ENCODE measurements around the gene LNX1. TPM values are rescaled to one million over a fixed set of nuclear protein-coding genes. Genes with fewer than 3 reads are reported as not detected.

Gene LNX1
- total and polyA plus RNA-seq, 2 experiments from 2014 or later, result 6.7 to 9.4 TPM

DNA sequence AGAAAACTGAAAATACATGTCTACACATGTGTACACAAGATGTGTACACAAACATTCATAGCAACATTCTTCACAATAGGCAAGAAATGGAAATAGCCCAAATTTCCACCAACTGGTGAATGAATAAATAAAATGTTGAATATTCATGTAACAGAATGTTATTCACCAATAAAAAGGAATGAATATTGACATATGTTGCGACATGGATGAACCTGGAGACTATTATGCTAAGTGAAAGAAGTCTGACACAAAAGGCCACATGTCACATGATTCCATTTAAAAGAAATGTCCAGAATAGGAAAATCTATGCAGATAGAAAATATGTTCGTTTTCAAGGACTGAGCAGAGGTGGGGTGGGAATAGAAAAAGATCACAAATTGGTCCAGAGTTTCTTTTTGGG is 34.6 kb upstream of the LNX1 start:
- Histone ChIP-seq H3K9me2 (ENCODE audit: insufficient read depth) (no peaks in the 10 kb centered on the region), H3K79me2 (ENCODE audit: insufficient read depth) (no peaks in the 10 kb centered on the region), H3K27ac (no peak overlapping the region), H3K9me3 (ENCODE audit: low read depth) (no peaks in the 10 kb centered on the region), H3K27me3 (replicated peaks; ENCODE audit: insufficient read depth) (no peaks in the 10 kb centered on the region), H3K36me3 (ENCODE audit: low read depth) (no peaks in the 10 kb centered on the region), H3K4me3 (no peak overlapping the region), H3K4me1 (ENCODE audit: insufficient read depth) (peaks cover 7% of the 10 kb centered on the region), H2AFZ (no peak overlapping the region), H3F3A (ENCODE audit: insufficient read depth) (peaks cover 11% of the 10 kb centered on the region), H3K9ac (no peak overlapping the region), H4K20me1 (ENCODE audit: insufficient read depth) (no peaks in the 10 kb centered on the region), H3K4me2 (ENCODE audit: unreplicated experiment) (no peak overlapping the region)
- in situ Hi-C loops (cut with MboI), result no loop called here
- 50 to 57% methylated on average over 2 of the region's 2 CpGs for WGBS, 2 experiments (ENCODE audit: low coverage in 1 of 2, low lambda C conversion rate in 2 of 2, missing lambda C conversion rate in 2 of 2)
- no peak for TF ChIP-seq EZH2phosphoT487 (IDR thresholded peaks at IDR 0.05; ENCODE audit: insufficient read depth, low read depth)
- no peak for DNase-seq

DNA sequence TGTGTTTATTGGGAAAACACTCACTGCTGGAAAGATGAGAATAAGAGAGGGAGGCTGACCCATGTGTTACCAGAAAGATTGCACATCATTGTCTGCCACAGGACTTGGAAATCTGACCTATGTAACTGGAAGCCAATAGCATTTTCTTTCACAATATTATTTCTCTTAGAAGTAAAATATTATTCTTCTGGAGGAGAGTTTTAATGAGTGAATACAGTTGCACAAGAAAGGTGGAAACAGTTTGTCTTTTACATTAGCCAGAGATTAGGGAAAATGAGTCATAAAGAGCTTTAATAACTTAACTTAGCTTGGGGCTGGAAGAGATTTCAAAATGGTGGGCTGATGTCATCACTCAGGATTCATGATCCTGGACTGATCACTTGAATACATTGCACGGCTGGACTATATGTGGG is 31.5 kb upstream of the LNX1 start:
- Histone ChIP-seq H3K4me2 (ENCODE audit: unreplicated experiment) (peak overlapping the region; percentile 15), H3K36me3 (ENCODE audit: low read depth) (no peaks in the 10 kb centered on the region), H4K20me1 (ENCODE audit: insufficient read depth) (no peaks in the 10 kb centered on the region), H3K4me1 (ENCODE audit: insufficient read depth) (peaks cover 7% of the 10 kb centered on the region), H3K9ac (no peak overlapping the region), H3K27ac (peak overlapping the region; percentile 23; the same call in 1 of the 2 replicates), H3K27me3 (replicated peaks; ENCODE audit: insufficient read depth) (no peaks in the 10 kb centered on the region), H3F3A (ENCODE audit: insufficient read depth) (peaks cover 11% of the 10 kb centered on the region), H3K9me3 (ENCODE audit: low read depth) (no peaks in the 10 kb centered on the region), H3K4me3 (no peak overlapping the region), H3K9me2 (ENCODE audit: insufficient read depth) (no peaks in the 10 kb centered on the region), H3K79me2 (ENCODE audit: insufficient read depth) (no peaks in the 10 kb centered on the region), H2AFZ (peak overlapping the region; percentile 18; the same call in 1 of the 2 replicates)
- in situ Hi-C loops (cut with MboI), result loop anchor here (25.0 kb wide), 1 partner anchor 90 kb away; no protein-coding TSS in a partner anchor
- 4% methylated on average over 1 of the region's 1 CpG for WGBS, 2 experiments (ENCODE audit: low coverage in 1 of 2, low lambda C conversion rate in 2 of 2, missing lambda C conversion rate in 2 of 2)
- TF ChIP-seq EZH2phosphoT487 (IDR thresholded peaks at IDR 0.05; ENCODE audit: insufficient read depth, low read depth), result 0 out of 2 replicates have a peak, but pooled peaks have one; percentile 29
- TF ChIP-seq EZH2 (IDR thresholded peaks at IDR 0.05; ENCODE audit: insufficient read depth, poor library complexity, severe bottlenecking), result no peak
- DNase-seq, result peak; percentile 89

DNA sequence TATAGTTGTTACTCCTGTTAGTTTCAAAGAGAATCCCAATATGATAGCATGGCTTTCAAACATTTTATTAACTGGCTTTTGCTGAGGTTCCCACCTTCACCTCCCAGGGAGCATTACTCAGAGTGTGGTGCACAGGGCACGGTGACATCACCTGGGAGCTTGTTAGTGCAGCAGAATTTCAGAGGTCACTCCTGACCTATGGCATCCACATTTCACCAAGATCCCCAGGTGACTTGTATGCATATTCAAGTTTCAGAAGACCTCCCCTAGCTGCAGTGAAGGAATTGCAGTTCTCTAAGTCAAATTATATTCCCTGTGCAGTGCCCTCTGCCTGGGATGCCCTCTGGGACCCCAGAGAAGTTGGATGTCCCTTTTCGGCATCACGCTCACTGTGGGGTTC is 29.7 kb upstream of the LNX1 start:
- no peaks in the 10 kb centered on the region for H4K20me1 ChIP-seq (ENCODE audit: insufficient read depth)
- no peaks in the 10 kb centered on the region for H3K79me2 ChIP-seq (ENCODE audit: insufficient read depth)
- peaks cover 11% of the 10 kb centered on the region for H3F3A ChIP-seq (ENCODE audit: insufficient read depth)
- H3K4me1 ChIP-seq (ENCODE audit: insufficient read depth), result peaks cover 7% of the 10 kb centered on the region
- TF ChIP-seq EZH2 (IDR thresholded peaks at IDR 0.05; ENCODE audit: insufficient read depth, poor library complexity, severe bottlenecking) (no peak), EZH2phosphoT487 (IDR thresholded peaks at IDR 0.05; ENCODE audit: insufficient read depth, low read depth) (no peak)
- no peaks in the 10 kb centered on the region for H3K36me3 ChIP-seq (ENCODE audit: low read depth)
- H3K27ac ChIP-seq, result no peak overlapping the region
- no peaks in the 10 kb centered on the region for H3K27me3 ChIP-seq (replicated peaks; ENCODE audit: insufficient read depth)
- DNase-seq, result no peak
- H3K9ac ChIP-seq, result no peak overlapping the region
- 96 to 98% methylated on average over 3 of the region's 3 CpGs for WGBS, 2 experiments (ENCODE audit: low coverage in 1 of 2, low lambda C conversion rate in 2 of 2, missing lambda C conversion rate in 2 of 2)
- H3K4me3 ChIP-seq, result no peak overlapping the region
- H3K9me3 ChIP-seq (ENCODE audit: low read depth), result no peaks in the 10 kb centered on the region
- in situ Hi-C loops (cut with MboI), result loop anchor here (25.0 kb wide), 1 partner anchor 91 kb away; no protein-coding TSS in a partner anchor
- H3K9me2 ChIP-seq (ENCODE audit: insufficient read depth), result no peaks in the 10 kb centered on the region
- no peak overlapping the region for H2AFZ ChIP-seq
- no peak overlapping the region for H3K4me2 ChIP-seq (ENCODE audit: unreplicated experiment)

DNA sequence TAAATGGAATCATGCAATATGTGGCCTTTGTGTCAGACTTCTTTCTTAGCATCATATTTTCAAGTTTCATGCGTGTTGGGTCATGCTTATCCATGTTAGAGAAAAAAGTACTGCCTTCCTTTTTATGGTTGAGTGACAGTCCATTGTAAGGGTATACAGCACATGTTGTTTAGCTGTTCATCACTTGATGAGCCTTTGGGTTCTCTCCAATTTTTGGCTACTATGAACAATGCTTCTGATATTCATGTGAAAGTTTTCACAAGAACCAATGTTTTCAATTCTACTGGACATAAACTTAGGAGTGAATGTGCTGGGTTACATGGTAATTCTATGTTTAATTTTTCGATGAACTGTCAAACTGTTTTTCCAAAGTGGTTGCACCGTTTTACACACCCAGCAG is 28.1 kb upstream of the LNX1 start:
- no peak overlapping the region for H2AFZ ChIP-seq
- H3K9ac ChIP-seq, result no peak overlapping the region
- H3K9me2 ChIP-seq (ENCODE audit: insufficient read depth), result no peaks in the 10 kb centered on the region
- no peaks in the 10 kb centered on the region for H3K9me3 ChIP-seq (ENCODE audit: low read depth)
- 46 to 52% methylated on average over 3 of the region's 3 CpGs for WGBS, 2 experiments (ENCODE audit: low coverage in 1 of 2, low lambda C conversion rate in 2 of 2, missing lambda C conversion rate in 2 of 2)
- no peak for DNase-seq
- H3K79me2 ChIP-seq (ENCODE audit: insufficient read depth), result no peaks in the 10 kb centered on the region
- H3K27ac ChIP-seq, result no peak overlapping the region
- H3K4me1 ChIP-seq (ENCODE audit: insufficient read depth), result peaks cover 7% of the 10 kb centered on the region
- TF ChIP-seq EZH2phosphoT487 (IDR thresholded peaks at IDR 0.05; ENCODE audit: insufficient read depth, low read depth) (no peak), EZH2 (IDR thresholded peaks at IDR 0.05; ENCODE audit: insufficient read depth, poor library complexity, severe bottlenecking) (no peak)
- no peak overlapping the region for H3K4me2 ChIP-seq (ENCODE audit: unreplicated experiment)
- no peak overlapping the region for H3K4me3 ChIP-seq
- H4K20me1 ChIP-seq (ENCODE audit: insufficient read depth), result no peaks in the 10 kb centered on the region
- H3K27me3 ChIP-seq (replicated peaks; ENCODE audit: insufficient read depth), result no peaks in the 10 kb centered on the region
- in situ Hi-C loops (cut with MboI), result loop anchor here (25.0 kb wide), 1 partner anchor 93 kb away; no protein-coding TSS in a partner anchor
- H3K36me3 ChIP-seq (ENCODE audit: low read depth), result no peaks in the 10 kb centered on the region
- H3F3A ChIP-seq (ENCODE audit: insufficient read depth), result peaks cover 11% of the 10 kb centered on the region

DNA sequence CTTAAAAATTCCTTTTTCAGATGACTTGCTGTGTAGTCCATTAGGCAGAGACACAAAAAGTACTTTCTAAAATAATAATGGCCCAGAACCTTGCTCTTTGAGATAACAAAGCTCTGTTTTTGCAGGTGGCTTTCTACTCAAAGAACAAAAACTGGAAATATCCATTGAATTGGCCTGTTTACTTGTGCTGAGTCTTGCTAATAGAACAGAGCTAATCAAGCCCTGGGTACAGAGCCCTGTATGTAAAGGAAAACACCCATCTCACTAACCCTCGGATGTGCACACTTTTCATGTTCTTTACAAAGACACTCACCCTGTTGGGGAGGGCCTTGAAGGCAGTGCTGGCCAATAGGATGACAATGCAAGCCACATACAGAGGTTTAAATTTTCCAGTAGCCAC is 27.0 kb upstream of the LNX1 start:
- Histone ChIP-seq H3K9me2 (ENCODE audit: insufficient read depth) (no peaks in the 10 kb centered on the region), H3K9me3 (ENCODE audit: low read depth) (no peaks in the 10 kb centered on the region), H3K4me3 (no peak overlapping the region), H3K79me2 (ENCODE audit: insufficient read depth) (no peaks in the 10 kb centered on the region), H3K27me3 (replicated peaks; ENCODE audit: insufficient read depth) (no peaks in the 10 kb centered on the region), H3K36me3 (ENCODE audit: low read depth) (no peaks in the 10 kb centered on the region), H2AFZ (no peak overlapping the region), H3K4me2 (ENCODE audit: unreplicated experiment) (no peak overlapping the region), H3F3A (ENCODE audit: insufficient read depth) (peaks cover 11% of the 10 kb centered on the region), H4K20me1 (ENCODE audit: insufficient read depth) (no peaks in the 10 kb centered on the region), H3K4me1 (ENCODE audit: insufficient read depth) (peaks cover 7% of the 10 kb centered on the region), H3K27ac (no peak overlapping the region), H3K9ac (no peak overlapping the region)
- DNase-seq, result no peak
- WGBS, 2 experiments (ENCODE audit: low coverage in 1 of 2, low lambda C conversion rate in 2 of 2, missing lambda C conversion rate in 2 of 2), result 86 to 96% methylated on average over 1 of the region's 1 CpG
- in situ Hi-C loops (cut with MboI), result loop anchor here (25.0 kb wide), 1 partner anchor 94 kb away; no protein-coding TSS in a partner anchor
- TF ChIP-seq EZH2phosphoT487 (IDR thresholded peaks at IDR 0.05; ENCODE audit: insufficient read depth, low read depth), result no peak
- no peak for TF ChIP-seq EZH2 (IDR thresholded peaks at IDR 0.05; ENCODE audit: insufficient read depth, poor library complexity, severe bottlenecking)
